HUES6 (cell line): Measurements from ENCODE around the gene FOXL3.

Source experiments
- H3K27ac ChIP-seq: 2 replicates; pipeline ENCODE4 v1.7.0; 2013; ENCODE audit warnings: low read depth, mild to moderate bottlenecking, low read length, inconsistent platforms
- H3K27me3 ChIP-seq: 2 replicates; pipeline ENCODE4 v1.6.1; 2013; ENCODE audit warnings: low read length; ENCODE audit not compliant: control insufficient read depth, insufficient read depth
- H3K36me3 ChIP-seq: 2 replicates; pipeline ENCODE4 v1.6.1; 2013; ENCODE audit warnings: low read length; ENCODE audit not compliant: control insufficient read depth, insufficient read depth
- H3K4me1 ChIP-seq: 2 replicates; pipeline ENCODE4 v1.6.1; 2013; ENCODE audit warnings: low read length; ENCODE audit not compliant: control insufficient read depth, insufficient read depth
- H3K4me3 ChIP-seq: 2 replicates; pipeline ENCODE4 v1.5.1; 2013; ENCODE audit warnings: low read depth, low read length
- H3K9ac ChIP-seq: one replicate; pipeline ENCODE4 v1.6.1; 2013; ENCODE audit warnings: mild to moderate bottlenecking, low read length
- H3K9me3 ChIP-seq: 2 replicates; pipeline ENCODE4 v1.6.1; 2013; ENCODE audit warnings: low read depth, low read length; ENCODE audit not compliant: control insufficient read depth, insufficient read depth

Gene FOXL3

DNA sequence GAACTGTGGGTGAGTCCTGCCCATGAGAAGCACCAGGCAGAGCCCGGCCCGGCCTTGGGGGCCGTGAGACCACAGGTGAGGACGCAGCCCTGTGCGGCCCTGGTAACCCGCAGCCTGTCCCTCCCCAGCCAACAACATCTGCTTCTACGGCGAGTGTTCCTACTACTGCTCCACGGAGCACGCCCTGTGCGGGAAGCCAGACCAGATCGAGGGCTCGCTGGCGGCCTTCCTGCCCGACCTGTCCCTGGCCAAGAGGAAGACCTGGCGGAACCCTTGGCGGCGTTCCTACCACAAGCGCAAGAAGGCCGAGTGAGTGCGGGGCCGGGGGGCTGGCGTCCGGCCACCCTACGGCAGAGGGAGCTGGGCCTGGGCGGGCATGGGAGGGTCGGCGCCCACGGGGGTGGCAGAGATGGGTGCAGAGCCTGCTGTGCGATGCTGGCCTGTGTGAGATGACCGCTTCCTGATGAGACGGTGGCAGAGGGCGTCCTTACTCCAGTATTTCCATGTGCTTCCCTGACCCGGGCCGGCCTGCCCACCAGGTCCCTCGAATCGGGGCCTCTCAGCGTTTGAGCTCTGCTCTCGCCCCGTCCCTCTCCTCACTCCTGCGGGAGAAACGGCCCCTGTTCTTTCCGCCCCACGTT lies 34.1 kb upstream of the FOXL3 start:
- H3K36me3 ChIP-seq = peaks cover 90% of the 10 kb centered on the region

DNA sequence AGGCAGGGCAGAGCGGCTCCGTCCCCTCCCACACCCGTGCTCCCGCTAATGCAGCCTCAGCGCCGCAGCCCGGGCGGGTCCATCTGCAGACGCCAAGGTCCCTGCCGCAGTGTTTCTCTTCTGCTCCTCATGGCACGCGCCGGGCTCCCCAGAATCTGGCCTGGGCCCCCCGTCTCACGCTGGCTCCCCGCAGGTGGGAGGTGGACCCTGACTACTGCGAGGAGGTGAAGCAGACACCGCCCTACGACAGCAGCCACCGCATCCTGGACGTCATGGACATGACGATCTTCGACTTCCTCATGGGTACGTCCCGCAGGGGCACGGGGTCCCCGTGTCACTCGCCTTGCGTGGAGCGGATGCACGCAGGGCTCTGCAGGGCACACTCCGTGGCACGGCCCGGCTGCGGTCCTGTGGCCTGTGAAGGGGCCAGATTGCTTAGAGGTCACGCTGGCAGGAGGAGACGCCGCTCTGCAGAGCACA lies 33.5 kb upstream of the FOXL3 start:
- Histone ChIP-seq H3K27ac (no peak overlapping the region), H3K9ac (no peak overlapping the region), H3K36me3 (peaks cover 89% of the 10 kb centered on the region), H3K4me1 (no peaks in the 10 kb centered on the region), H3K9me3 (peaks cover 80% of the 10 kb centered on the region), H3K27me3 (no peaks in the 10 kb centered on the region), H3K4me3 (no peak overlapping the region)

More for the DNA sequence above, 34.1 kb upstream of the FOXL3 start:
- H3K9ac ChIP-seq = no peak overlapping the region
- H3K9me3 ChIP-seq = peaks cover 74% of the 10 kb centered on the region
- no peak overlapping the region for H3K4me3 ChIP-seq
- H3K4me1 ChIP-seq = no peaks in the 10 kb centered on the region
- no peak overlapping the region for H3K27ac ChIP-seq
- no peaks in the 10 kb centered on the region for H3K27me3 ChIP-seq

DNA sequence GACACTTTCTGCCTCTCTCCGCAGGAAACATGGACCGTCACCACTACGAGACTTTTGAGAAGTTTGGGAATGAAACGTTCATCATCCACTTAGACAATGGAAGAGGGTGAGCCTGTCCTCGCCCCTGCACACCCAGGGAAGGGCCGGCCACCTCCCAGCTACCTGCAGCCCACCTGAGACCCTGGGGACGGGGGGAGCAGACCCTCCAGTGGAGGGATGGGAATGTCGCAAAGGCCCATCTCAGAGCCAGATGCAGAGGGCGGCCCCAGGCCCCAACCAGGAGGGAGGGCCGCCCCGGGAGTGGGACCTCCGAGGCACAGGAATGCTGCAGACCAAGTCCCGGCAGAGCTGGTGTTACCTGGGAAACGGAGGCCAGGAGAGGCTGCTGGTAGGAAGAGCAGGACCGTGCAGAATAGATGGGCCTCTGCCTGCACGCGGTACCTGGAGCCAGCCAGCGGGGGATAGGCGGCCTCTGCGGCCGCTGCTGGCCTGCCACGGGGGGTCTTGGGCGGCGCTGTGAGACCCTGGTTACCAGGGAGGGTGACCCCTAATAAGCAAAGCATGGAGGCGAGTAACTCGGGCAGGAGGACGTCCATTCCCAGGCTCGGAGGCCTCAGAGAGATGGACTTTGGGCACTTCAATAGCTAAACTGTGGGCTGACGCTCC lies 32.9 kb upstream of the FOXL3 start:
- Histone ChIP-seq H3K9ac (no peak overlapping the region), H3K4me3 (no peak overlapping the region), H3K4me1 (no peaks in the 10 kb centered on the region), H3K36me3 (peaks cover 84% of the 10 kb centered on the region), H3K9me3 (peaks cover 86% of the 10 kb centered on the region), H3K27me3 (no peaks in the 10 kb centered on the region), H3K27ac (no peak overlapping the region)

DNA sequence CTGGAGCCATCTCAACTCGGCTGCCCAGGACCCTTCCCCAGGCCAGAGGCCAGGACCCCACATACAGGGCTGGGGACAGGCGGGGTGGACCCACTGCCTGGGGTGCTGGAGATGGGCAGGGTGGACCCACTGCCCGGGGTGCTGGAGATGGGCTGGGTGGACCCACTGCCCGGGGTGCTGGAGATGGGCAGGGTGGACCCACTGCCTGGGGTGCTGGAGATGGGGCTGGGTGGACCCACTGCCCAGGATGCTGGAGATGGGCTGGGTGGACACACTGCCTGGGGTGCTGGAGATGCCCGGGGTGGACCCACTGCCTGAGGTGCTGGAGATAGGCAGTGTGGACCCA lies 32.4 kb upstream of the FOXL3 start:
- H3K4me1 ChIP-seq = no peaks in the 10 kb centered on the region
- peaks cover 80% of the 10 kb centered on the region for H3K36me3 ChIP-seq
- H3K9ac ChIP-seq = no peak overlapping the region
- H3K4me3 ChIP-seq = no peak overlapping the region
- H3K27me3 ChIP-seq = no peaks in the 10 kb centered on the region
- peaks cover 90% of the 10 kb centered on the region for H3K9me3 ChIP-seq
- no peak overlapping the region for H3K27ac ChIP-seq

DNA sequence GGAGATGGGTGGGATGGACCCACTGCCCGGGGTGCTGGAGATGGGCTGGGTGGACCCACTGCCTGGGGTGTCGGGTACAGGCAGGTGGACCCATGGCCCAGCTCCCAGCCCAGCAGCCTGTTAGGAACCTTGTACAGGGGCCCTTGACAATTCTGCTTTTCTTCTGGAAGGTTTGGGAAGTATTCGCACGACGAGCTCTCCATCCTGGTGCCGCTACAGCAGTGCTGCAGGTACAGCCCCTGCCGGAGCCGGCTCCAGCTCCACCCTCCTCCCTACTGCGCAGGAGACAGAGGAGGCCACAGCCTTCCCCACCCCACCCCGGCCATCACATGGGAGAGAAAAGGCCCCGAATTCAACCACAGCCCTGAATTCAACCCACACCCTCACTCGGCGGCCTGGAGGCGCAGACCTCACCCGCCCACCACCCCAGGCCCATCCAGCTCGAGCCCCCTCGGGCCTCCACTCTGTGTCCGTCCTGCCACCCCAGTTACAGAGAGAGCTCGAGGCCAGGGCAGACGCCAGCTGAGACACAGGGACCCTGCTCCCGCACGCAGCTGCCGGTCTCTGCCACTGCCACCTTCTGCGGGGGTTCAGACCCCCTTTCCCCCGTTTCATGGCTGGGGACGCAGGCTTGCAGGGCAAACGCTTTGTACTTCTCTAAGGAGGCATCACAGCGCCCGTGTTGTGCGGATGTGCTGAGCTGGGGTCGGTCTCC lies 31.3 kb upstream of the FOXL3 start:
- Histone ChIP-seq H3K27ac (no peak overlapping the region), H3K36me3 (peaks cover 70% of the 10 kb centered on the region), H3K4me3 (no peak overlapping the region), H3K4me1 (no peaks in the 10 kb centered on the region), H3K9ac (no peak overlapping the region), H3K27me3 (no peaks in the 10 kb centered on the region), H3K9me3 (peaks cover 83% of the 10 kb centered on the region)

DNA sequence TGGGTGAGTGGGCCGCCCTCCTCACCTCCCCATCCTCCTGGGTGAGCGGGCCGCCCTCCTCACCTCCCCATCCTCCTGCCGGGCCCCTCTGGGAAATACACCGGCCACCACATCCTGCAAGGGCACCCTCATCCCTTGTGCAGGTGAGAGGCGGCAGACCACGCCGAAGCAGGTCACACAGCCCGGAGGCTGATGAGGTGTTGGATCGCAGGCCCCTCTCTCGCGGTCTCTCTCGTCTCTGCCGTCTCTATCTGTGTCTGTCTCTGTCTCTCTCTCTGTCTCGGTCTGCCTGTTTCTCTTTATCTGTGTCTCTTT lies 30.8 kb upstream of the FOXL3 start:
- Histone ChIP-seq H3K27me3 (no peaks in the 10 kb centered on the region), H3K9me3 (peaks cover 86% of the 10 kb centered on the region), H3K36me3 (peaks cover 67% of the 10 kb centered on the region), H3K9ac (no peak overlapping the region), H3K4me1 (no peaks in the 10 kb centered on the region), H3K4me3 (no peak overlapping the region), H3K27ac (no peak overlapping the region)

DNA sequence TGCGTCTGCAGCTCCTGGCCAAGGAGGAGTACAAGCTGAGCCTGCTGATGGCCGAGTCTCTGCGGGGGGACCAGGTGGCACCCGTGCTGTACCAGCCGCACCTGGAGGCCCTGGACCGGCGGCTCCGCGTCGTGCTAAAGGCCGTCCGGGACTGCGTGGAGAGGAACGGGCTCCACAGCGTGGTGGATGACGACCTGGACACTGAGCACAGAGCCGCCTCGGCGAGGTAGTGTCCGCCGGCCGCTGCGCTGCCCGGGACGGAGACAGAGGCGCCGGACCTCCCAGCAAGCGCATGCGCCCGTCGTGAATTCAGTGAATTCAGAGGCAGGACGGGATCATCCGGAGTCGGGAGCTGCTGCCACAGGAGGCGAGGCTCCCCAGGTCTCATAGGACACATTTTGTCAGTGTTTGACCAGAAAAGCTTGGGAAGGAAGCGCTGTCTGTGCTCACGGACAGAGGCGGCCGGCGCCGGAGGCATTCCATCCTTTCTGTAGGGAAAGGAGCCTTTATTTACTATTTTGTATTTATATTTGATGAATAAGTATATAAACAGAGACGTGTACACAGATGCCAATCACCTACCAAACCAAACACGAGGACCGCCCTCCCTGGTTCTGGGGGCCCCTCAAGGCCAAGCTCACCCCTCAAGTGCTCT lies 30.1 kb upstream of the FOXL3 start:
- H3K36me3 ChIP-seq = peaks cover 63% of the 10 kb centered on the region
- no peaks in the 10 kb centered on the region for H3K4me1 ChIP-seq
- H3K27ac ChIP-seq = no peak overlapping the region
- H3K4me3 ChIP-seq = no peak overlapping the region
- H3K9ac ChIP-seq = no peak overlapping the region
- H3K9me3 ChIP-seq = peaks cover 86% of the 10 kb centered on the region
- no peaks in the 10 kb centered on the region for H3K27me3 ChIP-seq

DNA sequence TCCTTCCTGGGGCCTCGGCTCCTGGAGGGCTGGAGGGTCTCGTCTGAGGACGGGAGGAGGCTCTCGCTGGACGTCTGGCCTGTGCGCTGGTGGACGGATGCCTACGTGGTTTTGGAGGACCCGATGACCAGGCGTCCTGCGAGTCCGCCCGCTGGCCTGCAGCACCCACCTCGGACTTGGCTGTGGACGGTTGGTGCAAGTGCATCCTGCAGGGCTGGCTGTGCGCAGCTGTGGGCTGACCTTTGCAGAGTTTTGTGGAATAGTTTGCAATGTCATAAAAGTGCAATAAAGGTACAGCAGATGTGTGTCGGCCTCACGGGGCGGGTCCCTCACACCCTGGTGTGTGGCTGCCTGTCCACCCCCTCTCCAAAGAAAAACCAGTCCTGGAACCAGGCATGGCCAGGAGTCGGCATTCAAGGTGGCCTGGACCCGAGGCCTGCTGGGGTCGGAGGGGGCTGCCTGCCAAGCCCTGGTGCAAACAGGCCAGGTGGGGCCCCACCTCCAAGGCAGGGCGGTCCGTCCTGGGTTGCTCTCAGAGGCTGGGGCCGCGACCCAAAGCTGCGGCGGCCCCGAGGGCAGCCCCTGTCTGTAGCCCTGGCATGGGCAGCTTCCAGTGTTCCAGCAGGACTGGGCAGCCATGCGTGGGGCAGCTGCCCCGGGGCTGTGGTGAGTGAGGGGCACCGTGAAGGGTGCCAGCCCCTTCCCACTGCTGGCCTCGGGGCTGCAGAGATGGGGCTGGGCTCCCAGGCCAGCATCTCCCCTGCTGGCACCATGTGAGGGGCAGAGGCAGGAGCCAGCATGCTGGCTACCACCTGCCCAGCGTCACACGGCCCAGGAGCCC lies 29.3 kb upstream of the FOXL3 start:
- H3K4me1 ChIP-seq = no peaks in the 10 kb centered on the region
- H3K4me3 ChIP-seq = no peak overlapping the region
- peaks cover 55% of the 10 kb centered on the region for H3K36me3 ChIP-seq
- no peaks in the 10 kb centered on the region for H3K27me3 ChIP-seq
- no peak overlapping the region for H3K27ac ChIP-seq
- H3K9ac ChIP-seq = no peak overlapping the region
- H3K9me3 ChIP-seq = peaks cover 85% of the 10 kb centered on the region

DNA sequence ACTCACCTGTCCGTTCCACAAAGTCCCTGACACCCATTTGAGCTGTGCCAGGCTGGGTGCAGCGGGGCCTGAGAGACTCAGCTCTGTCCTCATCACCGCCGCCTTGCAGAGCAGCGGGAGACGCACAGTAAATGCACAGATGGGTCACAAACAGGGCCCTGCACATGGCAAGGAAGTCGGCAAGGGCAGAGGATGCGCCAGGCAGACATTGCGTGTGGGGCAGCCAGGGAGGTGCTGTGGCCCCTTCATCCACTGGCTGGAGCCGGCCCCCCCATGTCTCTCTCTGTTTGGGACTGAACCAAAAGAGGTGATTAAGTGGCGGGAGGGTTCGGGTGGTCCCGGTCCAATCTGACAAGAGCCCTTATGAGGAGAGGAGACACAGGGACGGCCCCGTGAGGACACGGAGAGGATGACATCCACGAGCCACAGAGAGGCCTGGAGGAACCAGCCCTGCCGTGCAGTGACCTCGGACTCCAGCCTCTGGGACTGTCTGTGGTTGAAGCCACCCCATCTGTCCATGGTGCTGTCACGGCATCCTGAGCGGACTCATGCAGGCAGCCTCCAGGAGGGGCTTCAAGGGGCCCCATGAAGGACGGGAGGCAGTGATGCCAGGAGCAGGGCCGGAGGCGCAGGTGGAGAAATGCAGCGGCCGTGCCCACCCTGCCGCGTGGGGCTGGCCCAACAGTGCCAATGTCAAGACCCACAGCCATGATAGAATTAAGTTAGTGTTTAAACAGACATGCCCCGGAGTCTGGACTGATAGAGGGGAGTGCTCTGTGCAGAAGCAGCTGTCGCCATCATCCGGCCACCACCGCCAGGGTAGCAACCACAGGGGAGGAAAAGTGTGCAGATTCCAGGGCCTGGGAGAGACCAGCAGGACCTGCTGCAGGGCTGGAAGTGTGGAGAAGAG lies 28.4 kb upstream of the FOXL3 start:
- no peaks in the 10 kb centered on the region for H3K27me3 ChIP-seq
- peaks cover 46% of the 10 kb centered on the region for H3K36me3 ChIP-seq
- H3K9me3 ChIP-seq = peaks cover 84% of the 10 kb centered on the region
- H3K4me3 ChIP-seq = peak overlapping the region; percentile 4
- no peak overlapping the region for H3K27ac ChIP-seq
- H3K4me1 ChIP-seq = no peaks in the 10 kb centered on the region
- H3K9ac ChIP-seq = no peak overlapping the region

DNA sequence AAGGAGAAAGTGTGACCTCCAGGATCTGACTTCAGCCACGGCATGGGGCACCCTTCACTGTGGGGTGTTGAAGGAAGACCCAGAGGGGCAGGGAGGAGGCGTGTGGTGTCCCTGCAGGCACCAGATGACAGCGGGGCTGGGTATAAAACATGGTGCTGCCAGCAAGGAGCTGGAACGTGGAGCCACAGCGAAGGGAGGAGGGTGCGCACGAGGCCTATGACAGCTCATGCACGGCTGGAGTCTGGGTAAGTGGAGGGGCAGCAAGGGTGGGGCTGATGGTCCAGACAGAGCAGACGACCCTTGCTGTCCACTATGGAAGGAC lies 27.8 kb upstream of the FOXL3 start:
- H3K27ac ChIP-seq = no peak overlapping the region

More for the DNA sequence above, 27.8 kb upstream of the FOXL3 start:
- Histone ChIP-seq H3K9me3 (peaks cover 84% of the 10 kb centered on the region), H3K4me1 (no peaks in the 10 kb centered on the region), H3K27me3 (no peaks in the 10 kb centered on the region), H3K36me3 (peaks cover 40% of the 10 kb centered on the region), H3K4me3 (peak overlapping the region; percentile 4), H3K9ac (no peak overlapping the region)
